MM.1S (cell line): ENCODE measurements around the gene ZNF787.

Experiments used
- CTCF ChIP-seq: fragments of 300-600 bp; sonication (generic); IDR thresholded peaks from 2 replicates; pipeline ENCODE4 v1.5.1; 2016; ENCODE audit warnings: antibody characterized with exemption, low read length, mixed read lengths
- EZH2phosphoT487 ChIP-seq: fragments of 300-600 bp; sonication (generic); IDR thresholded peaks from 2 replicates; pipeline ENCODE4 v1.6.1; 2018; ENCODE audit warnings: antibody characterized with exemption, low read length

GRCh38 chr19:56120002-56120370 is 1.1 kb downstream of the ZNF787 start:
- TF ChIP-seq CTCF: no peak
- no peak for TF ChIP-seq EZH2phosphoT487
